Ovary (tissue), 9 donors: Measurements from ENCODE around the gene WEE2. TPM values are rescaled to one million over a fixed set of nuclear protein-coding genes. Genes with fewer than 3 reads are reported as not detected.

Source experiments
- DNase-seq, 5 donors: peaks; one replicate each; pipeline ENCODE4 v3.0.0-alpha.2; 2019 to 2020
- H3K27ac ChIP-seq, 2 donors: fragments of 200-600 bp; one replicate each; pipeline versions ENCODE4 v1.5.1 to v1.8.0; 2019 to 2022
- H3K27me3 ChIP-seq: fragments of 200-600 bp; one replicate; pipeline ENCODE4 v1.8.0; 2022
- H3K36me3 ChIP-seq: fragments of 200-600 bp; sonication (generic); one replicate; pipeline ENCODE4 v1.5.1; 2019
- H3K4me1 ChIP-seq: one replicate; pipeline ENCODE4 v1.8.1; 2013; ENCODE audit warnings: mild to moderate bottlenecking, moderate library complexity; ENCODE audit not compliant: insufficient read depth
- H3K4me3 ChIP-seq: fragments of 200-600 bp; sonication (generic); one replicate; pipeline ENCODE4 v1.5.1; 2017
- H3K9me3 ChIP-seq, 2 donors: fragments of 200-600 bp in 1 of 2; sonication (generic) in 1 of 2; one replicate each; pipeline versions ENCODE4 v1.5.1 to v1.8.1; 2013 to 2019; ENCODE audit warnings: mild to moderate bottlenecking in 1 of 2, moderate library complexity in 1 of 2
- CTCF ChIP-seq, 3 donors: fragments of 450-650 bp in 2 of 3; fragments of 200-600 bp in 1 of 3; IDR thresholded peaks; one replicate each; pipeline versions ENCODE4 v1.5.1 to v1.8.0; 2016 to 2022; ENCODE audit warnings: antibody characterized with exemption in 3 of 3, mild to moderate bottlenecking in 1 of 3
- EP300 ChIP-seq: sonication (generic); formaldehyde crosslinking; IDR thresholded peaks from one replicate; pipeline ENCODE4 v1.6.1; 2017; ENCODE audit warnings: antibody characterized with exemption
- POLR2A ChIP-seq: fragments of 450-650 bp; IDR thresholded peaks from one replicate; pipeline ENCODE4 v1.6.1; 2017; ENCODE audit warnings: antibody characterized with exemption, mild to moderate bottlenecking, moderate library complexity
- WGBS, 3 donors: extraction: QIAGEN DNeasy Blood & Tissue Kit in 1 of 3; methylation state at CpG; one replicate each; pipeline versions ENCODE4 v1.1.5 to v1.1.7; 2013 to 2017; 5-methylcytosine and 5-hydroxymethylcytosine counted together
- intact Hi-C, 4 donors: fragments of 100-400 bp; cut with DNase I; formaldehyde crosslinking; loops; one replicate each; pipeline versions ENCODE4 v1.11.0 to v1.15.1; 2022 to 2023
- polyA plus RNA-seq, 2 donors: library from polyadenylated mRNA; stranded (reverse); fragments of 200-250 nt in 1 of 2; fragments of 350-450 nt in 1 of 2; fragmentation: Illumina TruSeq in 1 of 2; extraction: RNeasy Lipid Tissue Mini Kit (QIAGEN cat#74804) in 1 of 2; gene quantifications; one replicate each; pipeline ENCODE4 v1.2.3, GENCODE V29; 2013 to 2014
- total RNA-seq, 7 donors: library from RNA; depleted of rRNA in 2 of 7; stranded (reverse); fragments of >200 nt in 2 of 7; fragmentation: NEBNext Ultra II Directional in 3 of 7; extraction: Animal tissue kit (Norgen Biotek cat#: 25700) in 3 of 7; gene quantifications; one replicate each; pipeline versions ENCODE4 v1.1.0 to v1.2.4, GENCODE V29; 2016 to 2023
- donor health status: DM: no; HTN: no; CAD: no; lungs with moderate emphysema.
- donor health status: DM: no; HTN: no; CAD: no.
- donor health status: Bipolar disorder and iron deficiency.
- donor health status: DM: yes; HTN: yes; CAD: no.
- donor health status: DM: no; HTN: no; CAD: no.
- donor health status: DM: yes; HTN: yes; CAD: no.

WEE2 gene
- total and polyA plus RNA-seq, 9 donors: 0.07 to 0.27 (median 0.16) TPM; not detected in 5

- no peaks in the 10 kb centered on the region for H3K36me3 ChIP-seq
- intact Hi-C loops: no loop called here
- WGBS, 3 donors: 85 to 87% (median 85%) methylated on average over 10 of the region's 10 CpGs
- H3K9me3 ChIP-seq: no peaks in the 10 kb centered on the region
- H3K27ac ChIP-seq: no peak overlapping the region
- no peak for DNase-seq
- H3K4me3 ChIP-seq: no peak overlapping the region
- TF ChIP-seq EP300 (no peak), POLR2A (no peak), CTCF (IDR thresholded peaks at IDR 0.05) (no peak)
- H3K4me1 ChIP-seq: no peaks in the 10 kb centered on the region
- no peaks in the 10 kb centered on the region for H3K27me3 ChIP-seq
Measured at GRCh38 chr7:141697211-141697871, 10.8 kb upstream of the WEE2 start.

DNA sequence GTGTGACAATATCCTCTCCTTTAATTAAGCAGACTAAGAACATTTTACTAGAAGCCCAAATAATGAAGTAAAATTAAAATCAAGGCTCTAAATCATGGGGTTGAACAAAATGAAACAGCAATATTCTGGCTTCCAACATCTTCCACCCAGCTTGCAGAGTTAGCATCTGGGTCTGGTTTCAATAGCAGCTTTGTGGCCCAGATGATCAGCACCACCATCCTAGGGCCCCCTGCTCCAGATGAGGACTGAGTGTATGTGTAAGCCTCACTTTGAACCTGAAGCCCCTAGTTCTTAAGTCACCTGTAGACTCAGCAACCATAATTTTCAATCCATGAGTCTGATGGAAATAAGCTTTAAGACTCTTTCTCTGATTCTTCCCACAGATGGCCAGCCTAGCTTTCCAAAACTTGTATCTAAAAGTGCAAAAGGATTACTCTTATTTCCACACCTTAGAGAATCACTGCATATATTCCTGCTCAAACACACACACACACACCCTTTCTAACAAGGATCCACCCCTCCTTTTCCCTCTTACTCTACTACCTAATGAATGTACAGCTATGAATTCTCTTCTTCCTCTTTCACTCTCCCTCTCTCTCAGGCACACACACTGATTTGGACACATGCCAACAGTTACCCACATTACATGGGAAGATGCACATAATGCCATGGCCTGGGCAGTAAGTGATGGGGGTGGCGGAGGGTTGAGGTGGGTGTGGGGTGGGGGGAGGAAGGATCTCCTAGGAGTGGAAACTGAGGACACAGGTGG lies 9.7 kb upstream of the WEE2 start:
- H3K27me3 ChIP-seq: no peaks in the 10 kb centered on the region
- H3K36me3 ChIP-seq: no peaks in the 10 kb centered on the region
- no peak for DNase-seq
- intact Hi-C loops: no loop called here
- TF ChIP-seq CTCF (IDR thresholded peaks at IDR 0.05) (no peak), POLR2A (no peak), EP300 (no peak)
- no peaks in the 10 kb centered on the region for H3K9me3 ChIP-seq
- H3K4me3 ChIP-seq: no peak overlapping the region
- H3K4me1 ChIP-seq: no peaks in the 10 kb centered on the region
- 100% methylated on average over 1 of the region's 1 CpG for WGBS, 3 donors
- H3K27ac ChIP-seq: no peak overlapping the region

- DNase-seq: no peak
- no peaks in the 10 kb centered on the region for H3K4me1 ChIP-seq
- no peak for TF ChIP-seq CTCF (IDR thresholded peaks at IDR 0.05)
- no peak overlapping the region for H3K4me3 ChIP-seq
- H3K9me3 ChIP-seq: no peaks in the 10 kb centered on the region
- intact Hi-C loops: no loop called here
- no peaks in the 10 kb centered on the region for H3K27me3 ChIP-seq
- 74 to 80% (median 78%) methylated on average over 3 of the region's 3 CpGs for WGBS, 3 donors
- H3K27ac ChIP-seq: no peak overlapping the region
- no peaks in the 10 kb centered on the region for H3K36me3 ChIP-seq
Measured at GRCh38 chr7:141699860-141700259, 8.3 kb upstream of the WEE2 start.

GRCh38 chr7:141700296-141700847 lies 7.8 kb upstream of the WEE2 start:
- TF ChIP-seq EP300 (no peak), POLR2A (no peak), CTCF (IDR thresholded peaks at IDR 0.05) (no peak)
- 73 to 77% (median 75%) methylated on average over 5 of the region's 5 CpGs for WGBS, 3 donors
- H3K27me3 ChIP-seq: no peaks in the 10 kb centered on the region
- DNase-seq: no peak
- H3K4me3 ChIP-seq: no peak overlapping the region
- no peak overlapping the region for H3K27ac ChIP-seq
- intact Hi-C loops: no loop called here
- H3K36me3 ChIP-seq: no peaks in the 10 kb centered on the region
- no peaks in the 10 kb centered on the region for H3K4me1 ChIP-seq
- H3K9me3 ChIP-seq: no peaks in the 10 kb centered on the region
